HepG2 (cell line): Measurements from ENCODE around the gene SOX13. TPM values are rescaled to one million over a fixed set of nuclear protein-coding genes. Genes with fewer than 3 reads are reported as not detected.
A peak's percentile ranks its signal among the peaks of the same experiment; 100 is the strongest.

ENCODE experiments used
- ATF2 ChIP-seq: sonication (generic); formaldehyde crosslinking; IDR thresholded peaks from 2 replicates; pipeline ENCODE4 v1.4.0; 2020; ENCODE audit warnings: missing genetic modification reagents
- BORCS8-MEF2B ChIP-seq: sonication (generic); formaldehyde crosslinking; IDR thresholded peaks from 2 replicates; pipeline ENCODE4 v1.8.0; 2022; ENCODE audit warnings: mild to moderate bottlenecking, missing genetic modification reagents
- KDM5B ChIP-seq: sonication (generic); formaldehyde crosslinking; IDR thresholded peaks from 2 replicates; pipeline ENCODE4 v1.4.0; 2020; ENCODE audit warnings: missing genetic modification reagents, mild to moderate bottlenecking, borderline replicate concordance
- MNT ChIP-seq: fragments of 450-650 bp; IDR thresholded peaks from 2 replicates; pipeline ENCODE4 v1.6.1; 2016
- RFX5 ChIP-seq: IDR thresholded peaks from 2 replicates; pipeline ENCODE4 v1.6.1; 2011; ENCODE audit warnings: low read depth, low read length, improper control_type of control experiment
- SALL1 ChIP-seq: sonication (generic); formaldehyde crosslinking; IDR thresholded peaks from 2 replicates; pipeline ENCODE4 v1.8.0; 2022; ENCODE audit warnings: mild to moderate bottlenecking, missing genetic modification reagents
- SMAD1 ChIP-seq: sonication (generic); formaldehyde crosslinking; IDR thresholded peaks from 2 replicates; pipeline ENCODE4 v1.4.0; 2020; ENCODE audit warnings: missing genetic modification reagents, low read depth, mild to moderate bottlenecking, borderline replicate concordance
- SP140L ChIP-seq: sonication (generic); formaldehyde crosslinking; IDR thresholded peaks from 2 replicates; pipeline ENCODE4 v1.4.0; 2020; ENCODE audit warnings: missing genetic modification reagents, borderline replicate concordance
- ZBTB43 ChIP-seq: sonication (generic); formaldehyde crosslinking; conservative IDR thresholded peaks from 2 replicates; pipeline ENCODE4 v1.4.0; 2020; ENCODE audit warnings: missing genetic modification reagents
- ZC3H4 ChIP-seq: sonication (generic); formaldehyde crosslinking; IDR thresholded peaks from 2 replicates; pipeline ENCODE4 v1.4.0; 2020; ENCODE audit warnings: missing genetic modification reagents, borderline replicate concordance
- ZKSCAN5 ChIP-seq: sonication (generic); formaldehyde crosslinking; IDR thresholded peaks from 2 replicates; pipeline ENCODE4 v1.5.1; 2020; ENCODE audit warnings: mild to moderate bottlenecking, missing genetic modification reagents
- ZSCAN31 ChIP-seq: sonication (generic); formaldehyde crosslinking; IDR thresholded peaks from 2 replicates; pipeline ENCODE4 v1.5.0; 2020; ENCODE audit warnings: low read depth, mild to moderate bottlenecking, missing genetic modification reagents
- polyA plus RNA-seq, 8 experiments: library from polyadenylated mRNA; depleted of rRNA in 3 of 8; stranded (reverse) in 7 of 8; unstranded in 1 of 8; fragments of >200 nt; fragmentation: Illumina TruSeq in 4 of 8; extraction: Trizol in 4 of 8; gene quantifications; 2 replicates each; pipeline versions ENCODE4 v1.2.1 to v1.2.3, GENCODE V29; 2011 to 2016; ENCODE audit warnings: low read depth in 4 of 8, missing spikeins in 1 of 8, mixed read lengths in 1 of 8; ENCODE audit not compliant: insufficient read depth in 1 of 8
- total RNA-seq, 5 experiments: library from RNA; depleted of rRNA; stranded (reverse); fragments of >200 nt; fragmentation: Illumina TruSeq; extraction: Trizol; gene quantifications; 2 replicates each; pipeline ENCODE4 v1.2.3, GENCODE V29; 2016; ENCODE audit warnings: low read depth in 1 of 5
- TF ChIP-seq, protein P1 (sequence below): sonication (generic); formaldehyde crosslinking; IDR thresholded peaks from 2 replicates; pipeline ENCODE4 v1.9.0; 2022; ENCODE audit warnings: missing genetic modification reagents, mild to moderate bottlenecking, borderline replicate concordance
- TF ChIP-seq, protein P2 (sequence below): fragments of 450-650 bp; IDR thresholded peaks from 2 replicates; pipeline ENCODE4 v1.6.1; 2017; ENCODE audit warnings: mild to moderate bottlenecking
- TF ChIP-seq, protein P3 (sequence below): sonication (generic); formaldehyde crosslinking; IDR thresholded peaks from 2 replicates; pipeline ENCODE4 v1.5.0; 2020; ENCODE audit warnings: missing genetic modification reagents

The SOX13 gene
- total and polyA plus RNA-seq, 2 of the 13 experiments (the other 11 are each of a cell fraction or from before 2014, with no cell fraction given), result 13.3 to 15.8 TPM

GRCh38 chr1:204128964-204129896, 56.3 kb downstream of the SOX13 start (continued):
- TF ChIP-seq, protein P1, sequence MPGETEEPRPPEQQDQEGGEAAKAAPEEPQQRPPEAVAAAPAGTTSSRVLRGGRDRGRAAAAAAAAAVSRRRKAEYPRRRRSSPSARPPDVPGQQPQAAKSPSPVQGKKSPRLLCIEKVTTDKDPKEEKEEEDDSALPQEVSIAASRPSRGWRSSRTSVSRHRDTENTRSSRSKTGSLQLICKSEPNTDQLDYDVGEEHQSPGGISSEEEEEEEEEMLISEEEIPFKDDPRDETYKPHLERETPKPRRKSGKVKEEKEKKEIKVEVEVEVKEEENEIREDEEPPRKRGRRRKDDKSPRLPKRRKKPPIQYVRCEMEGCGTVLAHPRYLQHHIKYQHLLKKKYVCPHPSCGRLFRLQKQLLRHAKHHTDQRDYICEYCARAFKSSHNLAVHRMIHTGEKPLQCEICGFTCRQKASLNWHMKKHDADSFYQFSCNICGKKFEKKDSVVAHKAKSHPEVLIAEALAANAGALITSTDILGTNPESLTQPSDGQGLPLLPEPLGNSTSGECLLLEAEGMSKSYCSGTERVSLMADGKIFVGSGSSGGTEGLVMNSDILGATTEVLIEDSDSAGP (CRISPR knock-in tag), result peak; percentile 52; the same call in 1 of the 2 replicates
- TF ChIP-seq, protein P2, sequence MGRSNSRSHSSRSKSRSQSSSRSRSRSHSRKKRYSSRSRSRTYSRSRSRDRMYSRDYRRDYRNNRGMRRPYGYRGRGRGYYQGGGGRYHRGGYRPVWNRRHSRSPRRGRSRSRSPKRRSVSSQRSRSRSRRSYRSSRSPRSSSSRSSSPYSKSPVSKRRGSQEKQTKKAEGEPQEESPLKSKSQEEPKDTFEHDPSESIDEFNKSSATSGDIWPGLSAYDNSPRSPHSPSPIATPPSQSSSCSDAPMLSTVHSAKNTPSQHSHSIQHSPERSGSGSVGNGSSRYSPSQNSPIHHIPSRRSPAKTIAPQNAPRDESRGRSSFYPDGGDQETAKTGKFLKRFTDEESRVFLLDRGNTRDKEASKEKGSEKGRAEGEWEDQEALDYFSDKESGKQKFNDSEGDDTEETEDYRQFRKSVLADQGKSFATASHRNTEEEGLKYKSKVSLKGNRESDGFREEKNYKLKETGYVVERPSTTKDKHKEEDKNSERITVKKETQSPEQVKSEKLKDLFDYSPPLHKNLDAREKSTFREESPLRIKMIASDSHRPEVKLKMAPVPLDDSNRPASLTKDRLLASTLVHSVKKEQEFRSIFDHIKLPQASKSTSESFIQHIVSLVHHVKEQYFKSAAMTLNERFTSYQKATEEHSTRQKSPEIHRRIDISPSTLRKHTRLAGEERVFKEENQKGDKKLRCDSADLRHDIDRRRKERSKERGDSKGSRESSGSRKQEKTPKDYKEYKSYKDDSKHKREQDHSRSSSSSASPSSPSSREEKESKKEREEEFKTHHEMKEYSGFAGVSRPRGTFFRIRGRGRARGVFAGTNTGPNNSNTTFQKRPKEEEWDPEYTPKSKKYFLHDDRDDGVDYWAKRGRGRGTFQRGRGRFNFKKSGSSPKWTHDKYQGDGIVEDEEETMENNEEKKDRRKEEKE, result no peak
- TF ChIP-seq SALL1 (CRISPR knock-in tag) (peak; percentile 24; the same call in 1 of the 2 replicates), ZKSCAN5 (CRISPR knock-in tag) (no peak), ZSCAN31 (CRISPR knock-in tag) (peak; percentile 57; the same call in 1 of the 2 replicates), RFX5 (no peak), MNT (no peak), KDM5B (peak; percentile 24; the same call in 1 of the 2 replicates), ZBTB43 (CRISPR knock-in tag) (no peak), SMAD1 (0 out of 2 replicates have a peak, but pooled peaks have one; percentile 28), SP140L (CRISPR knock-in tag) (no peak), ZC3H4 (CRISPR knock-in tag) (no peak), ATF2 (CRISPR knock-in tag) (peak; percentile 17; the same call in 1 of the 2 replicates), BORCS8-MEF2B (peak; percentile 5; the same call in 1 of the 2 replicates)
- TF ChIP-seq, protein P3, sequence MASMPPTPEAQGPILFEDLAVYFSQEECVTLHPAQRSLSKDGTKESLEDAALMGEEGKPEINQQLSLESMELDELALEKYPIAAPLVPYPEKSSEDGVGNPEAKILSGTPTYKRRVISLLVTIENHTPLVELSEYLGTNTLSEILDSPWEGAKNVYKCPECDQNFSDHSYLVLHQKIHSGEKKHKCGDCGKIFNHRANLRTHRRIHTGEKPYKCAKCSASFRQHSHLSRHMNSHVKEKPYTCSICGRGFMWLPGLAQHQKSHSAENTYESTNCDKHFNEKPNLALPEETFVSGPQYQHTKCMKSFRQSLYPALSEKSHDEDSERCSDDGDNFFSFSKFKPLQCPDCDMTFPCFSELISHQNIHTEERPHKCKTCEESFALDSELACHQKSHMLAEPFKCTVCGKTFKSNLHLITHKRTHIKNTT (CRISPR knock-in tag), result no peak
